GM12892 (cell line): ENCODE results near the gene TEX26.

Experiments
- POLR2A ChIP-seq: IDR thresholded peaks from 2 replicates; pipeline ENCODE4 v1.6.1; 2011; ENCODE audit warnings: low read depth, low read length, control low read depth
- POLR2AphosphoS5 ChIP-seq: IDR thresholded peaks from 2 replicates; pipeline ENCODE4 v1.6.1; 2011; ENCODE audit warnings: low read depth, low read length, control low read depth
- TAF1 ChIP-seq: IDR thresholded peaks from 2 replicates; pipeline ENCODE4 v1.6.1; 2011; ENCODE audit warnings: low read depth, mild to moderate bottlenecking, control low read depth, low read length, borderline replicate concordance

DNA sequence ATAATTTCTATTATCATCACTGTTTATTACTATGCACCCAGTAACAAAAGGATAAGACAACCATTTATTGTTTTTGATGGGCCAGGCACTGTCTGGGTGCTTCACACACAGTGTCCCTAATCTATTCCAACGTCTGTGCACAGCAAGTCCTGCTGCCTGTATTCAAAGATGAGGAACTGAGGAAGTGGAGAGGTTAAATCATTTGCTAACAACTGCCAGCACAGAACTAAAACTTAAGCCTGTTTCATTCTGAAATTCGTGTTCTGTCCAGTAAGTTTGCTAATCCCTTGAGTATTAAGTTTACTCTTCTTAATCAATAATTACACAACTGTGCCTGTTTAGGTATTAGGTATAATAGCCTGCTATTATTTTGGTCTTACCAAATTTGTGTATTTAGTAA, 41.9 kb downstream of the TEX26 start:
- TF ChIP-seq POLR2AphosphoS5 (no peak), POLR2A (no peak), TAF1 (no peak)
